HG02981 (cell line): ENCODE results near the gene DHRSX.
"Not testable (repeated sequence)": the region's sequence is repeated elsewhere in the genome, so short reads cannot be mapped to it uniquely, and the experiment has no call there.

Experiments used
- ATAC-seq: cut with Tn5 transposase; IDR thresholded peaks from one replicate; pipeline ENCODE4 v1.9.1; 2021; ENCODE audit warnings: mild to moderate bottlenecking, moderate library complexity; ENCODE audit not compliant: unreplicated experiment

Gene DHRSX

DNA sequence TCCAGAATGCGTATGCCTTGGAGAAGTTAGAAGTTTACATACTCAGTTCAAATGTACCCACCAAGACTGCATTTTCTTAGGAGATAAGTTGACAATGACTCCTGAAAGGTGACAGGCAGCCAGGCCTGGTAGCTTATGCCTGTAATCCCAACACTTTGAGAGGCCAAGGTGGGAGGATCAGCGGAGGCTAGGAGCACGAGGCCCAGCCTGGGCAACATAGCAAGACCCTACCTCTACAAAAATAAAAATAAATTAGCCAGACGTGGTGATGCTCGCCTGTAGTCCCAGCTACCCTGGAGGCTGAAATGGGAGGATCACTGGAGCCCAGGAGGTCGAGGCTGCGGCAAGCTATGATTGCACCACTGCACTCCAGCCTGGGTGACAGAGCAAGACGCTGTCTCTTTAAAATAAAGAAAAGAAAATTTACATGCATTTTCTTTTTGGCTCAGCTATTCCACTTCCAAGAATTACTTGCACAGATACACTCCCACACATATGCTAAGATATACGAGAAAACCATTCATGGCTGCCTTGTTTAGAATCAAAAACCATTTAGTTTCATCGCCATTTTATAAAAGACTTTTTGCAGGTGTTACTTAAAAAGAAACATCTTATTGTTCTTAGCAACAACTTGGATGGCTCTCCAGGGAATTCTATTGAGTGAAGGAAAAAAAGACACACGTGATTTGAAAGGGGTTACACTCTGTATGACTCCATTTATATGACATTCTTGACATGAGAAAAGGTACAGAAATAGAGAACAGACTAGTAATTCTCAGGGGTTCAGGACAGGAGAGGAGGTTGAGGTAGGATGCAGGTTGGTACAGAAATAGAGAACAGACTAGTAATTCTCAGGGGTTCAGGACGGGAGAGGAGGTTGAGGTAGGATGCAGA, 66.3 kb downstream of the DHRSX start:
- ATAC-seq = no peak

DNA sequence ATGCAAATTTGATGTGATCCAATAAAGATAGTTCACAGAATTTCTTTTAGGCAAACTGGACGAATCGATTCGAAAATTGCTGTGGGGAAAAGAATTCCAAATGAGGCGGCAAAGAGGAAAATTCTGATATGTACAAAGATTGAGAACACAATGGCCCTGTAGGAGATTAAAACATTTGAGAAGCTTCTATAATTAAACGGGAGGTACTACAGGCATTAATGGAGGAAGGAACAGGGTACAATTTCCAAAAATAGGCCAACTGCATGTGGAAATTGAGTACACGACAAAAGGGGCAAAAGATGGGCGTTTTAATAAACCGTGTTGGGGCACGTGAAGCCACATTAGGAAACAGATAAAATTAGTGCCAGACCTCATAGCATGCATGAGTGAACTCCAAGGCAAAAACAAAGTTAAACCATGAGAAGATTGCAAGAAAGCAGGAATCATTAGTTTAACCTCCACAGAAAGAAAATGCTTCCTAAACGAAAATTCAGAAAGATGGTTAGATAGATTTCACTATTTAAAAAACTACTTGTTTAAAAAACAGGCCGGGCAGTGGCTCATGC, 68.4 kb downstream of the DHRSX start:
- no peak for ATAC-seq

DNA sequence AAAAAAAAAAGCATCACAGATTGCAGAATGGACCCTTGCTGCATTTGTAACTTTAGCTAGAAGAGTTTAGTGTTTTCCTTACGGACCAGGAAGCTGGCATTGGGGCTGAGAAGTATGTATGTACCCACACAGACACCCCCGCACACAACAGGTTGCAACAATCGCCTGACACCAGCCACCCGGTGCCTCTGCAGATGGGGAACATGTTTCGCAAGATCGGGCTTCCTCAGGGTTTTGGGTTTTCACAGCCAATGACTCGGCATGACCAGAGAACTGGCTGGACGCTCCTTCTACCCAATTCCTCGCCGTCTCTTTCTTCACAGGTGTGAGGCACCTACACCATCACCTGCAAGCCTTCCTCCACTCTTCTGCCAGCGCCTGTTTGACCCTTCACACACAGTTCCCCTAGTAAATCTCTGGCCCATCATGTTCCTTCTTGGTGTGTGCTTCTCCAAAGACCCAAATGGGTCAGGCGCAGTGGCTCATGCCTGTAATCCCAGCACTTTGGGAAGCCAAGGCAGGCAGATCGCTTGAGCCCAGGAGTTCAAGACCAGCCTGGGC, 70.4 kb downstream of the DHRSX start:
- no peak for ATAC-seq

DNA sequence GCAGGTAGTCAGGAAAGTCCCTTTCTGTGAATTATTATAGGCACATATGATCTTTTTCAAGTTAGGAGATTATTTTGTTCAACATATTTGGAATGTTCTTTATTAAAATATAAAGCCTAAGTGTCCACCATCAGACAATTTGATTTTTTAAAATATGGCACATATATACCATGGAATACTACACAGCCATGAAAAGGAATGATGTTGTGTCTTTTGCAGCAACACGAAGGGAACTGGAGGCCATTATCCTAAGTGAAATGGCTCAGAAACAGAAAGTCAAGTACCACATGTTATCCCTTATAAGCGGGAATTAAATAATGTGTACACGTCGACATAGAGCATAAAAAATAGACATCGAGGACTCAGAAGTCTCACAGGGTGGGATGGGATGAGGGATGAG, 73.0 kb downstream of the DHRSX start:
- ATAC-seq = no peak

DNA sequence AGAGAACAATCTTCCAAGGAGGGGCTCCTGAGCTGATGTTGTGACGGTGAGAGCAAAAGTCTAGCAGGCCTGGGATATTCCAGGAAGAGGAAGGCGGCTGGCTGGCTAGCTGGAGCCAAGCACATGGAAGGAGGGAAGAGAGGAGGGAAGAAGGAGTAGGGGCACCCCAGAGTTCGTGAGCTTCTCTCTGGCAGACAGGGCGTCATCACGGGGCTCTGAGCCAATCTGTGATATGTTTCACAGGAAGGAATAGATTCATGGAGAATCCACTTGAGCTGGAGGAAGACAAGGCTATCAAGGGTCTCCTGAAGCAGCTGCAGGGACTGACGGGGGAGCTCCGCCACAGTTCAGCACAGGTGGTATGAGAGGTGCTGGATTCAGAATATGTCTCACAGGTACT, 73.6 kb downstream of the DHRSX start:
- ATAC-seq = no peak

DNA sequence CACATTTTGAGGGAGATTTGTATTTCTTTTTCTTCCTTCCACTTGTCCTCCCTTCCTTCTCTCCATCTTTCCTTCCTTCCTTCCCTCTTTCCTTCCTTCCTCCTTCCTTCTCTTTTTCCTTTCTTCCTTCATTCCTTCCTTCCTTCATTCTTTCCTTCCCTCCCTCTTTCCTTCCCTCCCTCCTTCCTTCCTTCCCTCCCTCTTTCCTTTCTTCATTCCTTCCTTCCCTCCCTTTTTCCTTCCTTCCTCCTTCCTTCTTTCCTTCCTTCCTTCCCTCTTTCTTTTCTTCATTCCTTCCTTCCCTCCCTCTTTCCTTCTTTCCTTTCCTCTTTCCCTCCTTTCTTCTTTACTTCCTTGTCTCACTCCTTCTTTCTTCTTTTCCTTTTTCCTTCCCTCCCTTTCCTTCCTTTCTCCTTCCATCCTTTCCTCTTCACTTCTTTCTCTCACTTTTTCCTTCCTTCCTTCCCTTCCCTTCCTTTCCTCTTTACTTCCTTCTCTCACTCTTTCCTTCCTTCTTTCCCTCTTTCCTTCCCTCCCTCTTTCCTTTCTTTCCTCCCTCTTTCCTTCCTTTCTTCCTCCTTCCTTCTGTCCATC, 74.4 kb downstream of the DHRSX start:
- no peak for ATAC-seq

DNA sequence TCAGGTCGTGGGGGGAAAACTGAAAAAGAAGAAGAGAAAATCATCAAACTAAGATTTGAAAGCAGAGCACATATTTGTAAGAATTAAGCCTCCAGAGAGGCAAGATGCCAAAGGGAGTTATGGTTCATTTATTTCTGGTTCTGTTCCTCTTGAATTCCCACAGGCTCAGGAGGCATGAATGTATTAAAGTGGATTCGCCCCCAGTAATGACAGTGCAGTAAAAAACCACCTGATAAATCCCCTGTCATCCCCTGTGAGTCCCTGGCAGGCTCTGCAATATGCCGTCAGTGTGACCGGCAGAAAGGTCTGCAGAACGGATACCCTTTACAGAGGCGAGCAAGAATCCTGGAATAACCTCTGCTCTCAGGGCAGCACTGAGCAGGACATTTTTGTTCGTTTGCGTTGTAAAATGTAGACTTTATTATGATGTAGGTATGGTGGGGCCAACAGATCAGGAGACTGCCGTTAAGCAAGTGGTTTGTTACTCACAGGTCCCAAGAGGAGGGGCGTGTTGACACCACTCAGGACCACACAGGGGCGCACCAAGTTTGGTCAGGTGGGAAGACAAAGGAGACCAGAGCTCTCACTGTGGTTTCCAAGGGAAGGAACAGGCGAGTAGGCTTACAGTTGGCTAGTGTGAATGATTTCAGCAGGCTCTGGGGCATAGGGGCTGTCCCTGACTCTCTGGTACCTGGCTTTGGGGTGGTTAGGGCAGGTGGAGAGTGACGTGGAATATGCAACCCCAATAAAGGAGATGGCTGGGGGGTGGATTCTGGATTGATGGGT, 75.3 kb downstream of the DHRSX start:
- ATAC-seq = no peak

DNA sequence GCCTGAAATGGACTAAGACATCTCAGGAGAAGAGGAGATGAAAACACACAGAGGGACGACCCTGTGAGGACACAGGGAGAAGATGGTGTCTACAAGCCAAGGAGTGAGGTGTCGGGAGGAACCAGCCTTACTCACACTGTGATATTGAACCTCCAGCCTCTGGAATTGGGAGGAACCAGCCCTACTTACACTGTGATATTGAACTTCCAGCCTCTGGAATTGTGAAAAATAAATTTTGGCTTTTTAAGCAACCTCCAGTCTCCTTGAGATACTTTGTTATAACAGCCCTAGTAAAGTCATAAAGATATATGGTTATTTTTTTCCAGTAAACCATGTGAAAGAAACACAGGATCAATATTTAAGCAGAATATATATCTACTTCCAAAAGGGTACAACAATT, 76.5 kb downstream of the DHRSX start:
- ATAC-seq = no peak

DNA sequence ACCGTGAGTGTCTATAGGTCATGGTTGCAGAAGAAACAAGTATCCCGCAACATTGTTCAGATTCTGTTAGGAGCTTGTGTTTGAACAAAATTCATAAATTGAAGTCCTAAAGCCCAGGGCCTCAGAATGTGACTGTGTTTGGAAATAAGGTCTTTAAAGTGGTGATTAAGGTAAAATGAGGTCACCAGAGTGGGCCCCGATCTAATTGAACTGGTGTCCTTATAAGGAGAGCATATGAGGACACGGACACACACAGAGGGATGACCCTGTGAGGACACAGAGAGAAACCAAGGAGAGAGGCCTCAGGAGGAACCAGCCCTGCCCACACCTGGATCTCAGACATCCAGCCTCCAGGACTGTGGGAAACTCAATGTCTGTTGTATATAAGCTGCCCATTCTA, 76.9 kb downstream of the DHRSX start:
- ATAC-seq = no peak

DNA sequence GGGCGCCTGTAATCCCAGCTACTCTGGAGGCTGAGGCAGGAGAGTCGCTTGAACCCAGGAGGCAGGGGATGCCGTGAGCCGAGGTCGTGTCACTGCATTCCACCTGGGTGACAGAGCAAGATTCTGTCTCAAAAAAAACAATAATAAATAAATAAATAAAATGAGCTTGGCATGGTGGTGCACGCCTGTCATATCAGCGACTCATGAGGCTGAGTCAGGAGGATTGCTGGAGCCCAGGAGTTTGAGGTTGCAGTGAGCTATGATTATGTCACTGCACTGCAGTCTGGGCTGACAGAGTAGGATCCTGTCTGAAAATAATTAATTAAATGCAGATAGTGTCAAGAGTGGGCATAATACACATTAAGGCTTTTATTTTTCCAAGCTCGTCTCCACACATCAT, 77.5 kb downstream of the DHRSX start:
- no peak for ATAC-seq

DNA sequence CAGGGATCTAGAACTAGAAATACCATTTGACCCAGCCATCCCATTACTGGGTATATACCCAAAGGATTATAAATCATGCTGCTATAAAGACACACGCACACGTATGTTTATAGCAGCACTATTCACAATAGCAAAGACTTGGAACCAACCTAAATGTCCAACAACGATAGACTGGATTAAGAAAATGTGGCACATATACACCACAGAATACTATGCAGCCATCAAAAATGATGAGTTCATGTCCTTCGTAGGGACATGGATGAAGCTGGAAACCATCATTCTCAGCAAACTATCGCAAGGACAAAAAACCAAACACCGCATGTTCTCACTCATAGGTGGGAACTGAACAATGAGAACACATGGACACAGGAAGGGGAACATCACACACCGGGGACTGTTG, 81.4 kb downstream of the DHRSX start:
- ATAC-seq = not testable (repeated sequence)

DNA sequence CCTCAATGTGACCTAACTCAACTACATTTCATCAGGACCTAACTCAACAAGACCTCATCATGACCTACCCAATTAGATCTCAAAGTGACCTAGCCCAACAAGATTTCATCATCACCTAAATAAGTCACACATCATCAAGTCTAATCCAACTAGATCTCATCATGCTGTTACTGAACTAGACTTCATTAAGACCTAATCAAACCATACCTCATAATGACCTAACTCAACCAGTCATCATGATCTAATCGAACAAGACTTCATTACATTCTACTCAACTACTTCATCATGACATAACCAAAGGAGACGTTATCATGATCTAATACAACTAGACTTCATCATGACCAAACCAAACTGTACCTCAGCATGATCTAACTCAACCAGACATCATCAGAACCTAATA, 82.8 kb downstream of the DHRSX start:
- ATAC-seq = no peak

DNA sequence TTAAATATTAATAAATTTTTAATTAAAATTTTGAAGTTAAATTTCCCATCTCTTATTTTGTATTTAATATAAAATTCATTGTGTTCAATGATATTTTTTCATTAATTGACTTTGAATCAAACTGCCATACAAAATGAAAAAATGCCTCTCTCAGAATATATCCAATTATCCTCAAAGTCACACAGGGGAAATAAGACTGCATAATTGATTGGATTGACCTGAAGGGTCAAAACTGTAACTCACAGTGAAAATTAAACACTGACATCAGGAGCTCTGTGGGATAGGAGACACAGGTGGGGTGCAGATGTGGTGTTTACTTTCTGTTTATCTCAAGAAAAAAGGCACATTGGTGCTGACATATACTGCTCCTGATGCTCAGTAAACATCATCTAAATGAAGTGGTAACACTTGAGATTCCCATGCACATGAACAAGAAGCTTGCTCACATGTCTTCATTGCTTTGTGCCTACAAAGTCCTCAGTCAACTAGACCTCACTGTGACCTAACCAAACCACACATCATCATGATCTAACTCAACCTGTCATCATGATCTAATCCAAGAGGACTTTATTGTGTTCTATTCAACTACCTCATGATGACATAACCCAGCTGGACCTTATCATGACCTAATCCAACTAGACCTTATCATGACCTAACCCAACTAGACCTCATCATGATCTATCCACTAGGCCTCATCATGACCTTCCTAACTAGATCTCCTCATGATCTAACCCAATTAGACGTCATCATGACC, 83.7 kb downstream of the DHRSX start:
- ATAC-seq = no peak

DNA sequence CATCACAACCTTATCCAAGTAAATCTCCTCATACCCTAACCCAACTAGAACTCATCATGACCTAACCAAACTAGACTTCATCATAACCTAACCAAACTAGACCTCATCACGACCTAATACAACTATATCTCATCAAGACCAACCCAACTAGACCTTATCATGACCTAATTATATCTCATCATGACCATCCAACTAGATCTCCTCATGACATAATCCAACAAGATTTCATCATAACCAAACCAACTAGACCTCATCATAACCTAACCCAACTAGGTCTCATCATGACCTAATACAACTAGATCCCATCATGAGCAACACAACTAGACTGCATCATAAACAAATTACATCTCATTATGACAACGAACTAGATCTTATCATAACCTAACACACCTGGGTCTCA, 86.4 kb downstream of the DHRSX start:
- ATAC-seq = no peak

DNA sequence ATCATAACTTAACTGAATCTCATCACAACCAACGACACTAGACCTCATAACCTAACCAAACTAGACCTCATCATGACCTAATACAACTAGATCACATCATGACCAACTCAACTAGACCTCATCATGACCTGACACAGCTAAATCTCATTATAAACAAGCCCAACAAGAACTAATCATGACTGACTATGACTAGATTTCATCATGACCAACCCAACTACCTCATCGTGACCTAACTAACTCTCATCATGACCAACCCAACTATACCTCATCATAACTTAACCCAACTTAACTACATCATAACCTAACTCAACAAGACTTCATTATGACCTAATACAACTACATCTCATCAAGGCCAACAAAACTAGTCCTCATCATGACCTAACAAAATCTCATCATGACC, 86.8 kb downstream of the DHRSX start:
- ATAC-seq = no peak

DNA sequence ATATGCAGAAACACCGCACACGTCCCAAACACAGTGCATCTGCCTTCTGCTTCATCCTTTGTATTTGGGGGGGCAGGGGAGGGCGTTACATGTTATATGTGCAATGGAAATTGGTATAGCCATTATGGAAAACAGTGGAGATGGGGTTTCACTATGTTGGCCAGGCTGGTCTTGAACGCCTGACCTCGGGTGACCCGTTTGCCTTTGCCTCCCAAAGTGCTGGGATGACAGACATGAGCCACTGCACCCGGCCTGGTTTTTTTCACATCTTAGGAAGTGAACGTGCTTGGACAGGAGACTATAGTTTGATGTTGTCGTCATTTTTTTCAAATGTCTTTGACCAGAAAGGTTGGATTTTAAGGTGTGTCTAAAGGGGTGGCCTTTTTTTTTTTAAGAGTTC, 88.6 kb downstream of the DHRSX start:
- ATAC-seq = no peak

DNA sequence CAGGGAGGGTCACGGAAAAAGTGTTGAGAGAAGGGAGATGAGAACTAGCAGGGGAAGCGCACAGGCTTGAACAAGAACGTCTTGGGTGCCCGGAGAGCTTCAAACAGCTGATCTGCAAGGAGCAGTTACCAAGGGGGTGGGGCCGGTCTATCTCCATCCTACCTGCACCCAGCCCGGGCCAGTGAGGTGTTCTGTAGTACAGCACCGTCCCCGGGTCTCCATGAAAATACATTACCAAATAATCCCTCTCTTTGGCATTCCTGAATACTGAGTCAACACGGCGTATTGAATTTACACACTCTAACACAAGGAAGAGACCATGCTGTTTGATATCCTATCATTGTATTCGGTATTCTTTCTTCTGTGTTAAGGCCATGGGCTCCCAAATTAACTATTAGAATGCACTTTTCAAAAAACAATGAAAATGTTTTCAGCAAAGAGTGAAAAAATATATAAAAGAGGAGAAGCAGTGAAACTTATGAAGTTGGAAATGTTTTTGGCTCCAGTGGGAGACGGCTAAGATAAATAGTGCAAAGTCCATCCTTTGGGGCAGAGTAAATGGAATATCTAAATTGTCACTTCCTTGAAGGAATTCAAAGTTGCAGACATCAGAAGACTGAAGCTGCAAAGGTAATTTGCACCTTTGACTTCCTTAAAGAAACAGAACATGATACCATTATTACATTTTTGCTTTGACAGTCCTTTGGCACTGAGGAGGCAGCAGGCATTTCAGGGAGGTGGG, 90.3 kb downstream of the DHRSX start:
- no peak for ATAC-seq

DNA sequence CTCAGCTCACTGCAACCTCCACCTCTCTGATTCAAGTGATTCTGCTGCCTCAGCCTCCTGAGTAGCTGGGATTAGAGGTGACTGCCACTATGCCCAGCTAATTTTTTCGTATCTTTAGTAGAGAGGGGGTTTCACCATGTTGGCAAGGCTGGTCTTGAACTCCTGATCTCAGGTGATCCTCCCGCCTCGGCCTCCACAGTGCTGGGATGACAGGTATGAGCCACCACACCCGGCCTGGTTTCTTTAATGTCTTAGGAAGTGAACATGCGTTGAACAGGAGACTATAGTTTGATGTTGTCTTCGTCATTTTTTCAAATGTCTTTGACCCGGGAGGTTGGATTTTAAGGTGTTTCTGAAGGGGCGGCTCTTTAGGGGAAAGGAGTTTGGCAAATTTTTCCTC, 91.0 kb downstream of the DHRSX start:
- ATAC-seq = no peak

DNA sequence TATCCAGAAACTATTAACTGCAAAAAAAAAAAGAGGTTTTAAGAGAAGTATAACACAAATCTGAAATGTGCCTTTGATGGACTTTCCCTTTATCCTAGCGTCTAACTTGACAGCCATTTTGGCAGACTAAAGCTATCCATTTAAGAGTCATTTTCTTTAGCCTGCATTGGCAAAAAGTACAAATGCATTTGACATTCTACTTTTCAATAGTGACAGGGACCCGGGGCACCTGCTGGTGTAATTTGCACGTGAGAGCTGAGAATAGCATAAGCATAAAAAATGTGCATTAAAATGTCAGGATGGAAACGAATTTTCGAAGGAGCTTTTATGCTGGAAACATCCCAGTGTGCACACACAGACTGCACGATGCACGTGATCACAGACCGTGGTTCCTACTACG, 91.9 kb downstream of the DHRSX start:
- ATAC-seq = no peak
